IPS-20b (cell line): ENCODE data around the gene PIP4K2A.
"Not testable (repeated sequence)": the region's sequence is repeated elsewhere in the genome, so short reads cannot be mapped to it uniquely, and the experiment has no call there.

Experiments used
- H3K27ac ChIP-seq: one replicate; pipeline ENCODE4 v1.5.1; 2013; ENCODE audit warnings: low read length
- H3K27me3 ChIP-seq: 2 replicates; pipeline ENCODE4 v1.6.1; 2013; ENCODE audit warnings: mild to moderate bottlenecking, low read length, inconsistent platforms; ENCODE audit not compliant: insufficient read depth
- H3K36me3 ChIP-seq: 2 replicates; pipeline ENCODE4 v1.6.1; 2013; ENCODE audit warnings: low read depth, mild to moderate bottlenecking, inconsistent platforms, low read length, moderate library complexity; ENCODE audit not compliant: insufficient read depth
- H3K4me1 ChIP-seq: 2 replicates; pipeline ENCODE4 v1.6.1; 2013; ENCODE audit warnings: mild to moderate bottlenecking, control low read depth, inconsistent platforms, low read length, moderate library complexity; ENCODE audit not compliant: insufficient read depth
- H3K4me3 ChIP-seq: 2 replicates; pipeline ENCODE4 v1.5.1; 2013; ENCODE audit warnings: mild to moderate bottlenecking, low read length, inconsistent platforms
- H3K9ac ChIP-seq: 2 replicates; pipeline ENCODE4 v1.6.1; 2013; ENCODE audit warnings: low read depth, mild to moderate bottlenecking, inconsistent platforms, low read length, moderate library complexity
- H3K9me3 ChIP-seq: 2 replicates; pipeline ENCODE4 v1.6.1; 2013; ENCODE audit warnings: mild to moderate bottlenecking, low read depth, low read length, inconsistent platforms; ENCODE audit not compliant: insufficient read depth

Gene PIP4K2A

DNA sequence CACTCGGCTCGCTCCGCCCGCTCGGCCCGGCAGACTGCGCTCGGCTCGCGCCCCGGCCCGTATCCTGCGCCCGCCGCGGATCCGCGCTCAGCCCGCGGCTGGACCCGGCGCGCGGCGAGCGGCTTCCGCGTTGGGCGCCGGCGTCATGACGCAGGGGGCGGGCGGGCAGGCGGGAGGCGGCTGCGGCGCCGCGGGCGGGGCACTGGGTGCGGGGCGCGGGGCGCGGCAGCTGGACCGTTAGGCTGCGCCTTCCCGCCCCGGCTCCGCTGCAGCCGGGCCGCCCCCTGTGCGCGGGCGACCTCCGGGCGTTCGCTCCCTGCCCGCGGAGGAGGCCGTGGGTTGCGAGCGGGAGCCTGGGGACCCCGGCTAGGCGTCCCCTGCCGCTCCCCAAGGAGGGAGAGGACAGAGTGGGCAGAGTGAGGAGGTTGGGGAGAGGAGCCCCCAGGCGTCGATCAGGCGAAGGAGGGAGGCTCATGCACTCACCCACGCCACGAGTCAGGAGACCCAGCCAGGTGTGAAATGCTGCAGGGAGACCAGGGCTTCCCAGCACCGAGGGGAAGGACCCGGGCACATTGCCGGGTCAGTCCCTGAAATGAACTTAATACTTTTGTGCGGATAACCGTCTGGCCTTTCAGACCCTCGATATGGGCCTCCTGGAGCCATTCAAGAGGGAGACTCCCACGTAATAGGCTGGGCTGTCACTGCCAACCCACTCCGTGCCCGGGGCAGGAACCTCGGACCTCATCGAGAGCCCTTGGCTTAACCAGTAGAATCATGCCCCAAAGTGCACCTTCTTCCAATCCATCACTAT is at the start of gene PIP4K2A:
TSS of gene PIP4K2A (minus strand) at position 100 of the 811 bp plus-strand sequence. CDS start 252 bp downstream, outside the sequence.
- Histone ChIP-seq H3K4me1 (peaks cover 13% of the 10 kb centered on the region; the same call in 1 of the 2 replicates), H3K27me3 (peaks cover 29% of the 10 kb centered on the region), H3K36me3 (no peaks in the 10 kb centered on the region), H3K9me3 (no peaks in the 10 kb centered on the region), H3K9ac (peak within 1 kb of the TSS; percentile 80; the same call in 1 of the 2 replicates), H3K27ac (no peak within 1 kb of the TSS), H3K4me3 (peak within 1 kb of the TSS; percentile 88)

DNA sequence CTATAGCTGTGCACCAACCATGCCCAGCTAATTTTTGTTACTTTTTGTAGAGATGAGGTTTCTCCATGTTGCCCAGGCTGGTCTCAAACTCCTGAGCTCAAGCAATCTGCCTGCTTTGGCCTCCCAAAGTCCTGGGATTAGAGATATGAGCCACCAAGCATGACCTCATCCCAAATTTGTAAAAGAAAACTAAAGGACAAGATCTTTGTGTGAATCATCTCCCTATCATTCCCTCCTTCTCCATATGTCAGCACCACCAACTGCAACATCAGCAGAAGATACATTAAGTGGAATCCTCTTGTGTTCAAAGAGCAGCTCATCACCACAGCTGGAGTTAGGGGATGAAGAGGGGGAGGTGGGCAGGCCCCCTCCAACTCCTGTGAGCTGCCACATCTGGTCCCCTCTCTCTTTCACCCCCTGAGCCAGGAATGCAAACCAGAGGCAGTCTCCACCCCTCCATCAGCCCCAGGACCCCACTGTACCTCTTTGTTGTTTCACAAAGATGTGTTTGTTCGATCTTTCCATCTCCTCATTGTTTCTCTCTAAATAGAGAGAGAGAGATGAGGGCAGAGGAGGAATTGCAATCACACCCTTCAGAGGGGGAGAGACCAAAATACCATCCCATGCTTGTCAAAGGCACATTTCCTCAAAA is 47.3 kb upstream of the PIP4K2A start:
- no peaks in the 10 kb centered on the region for H3K4me1 ChIP-seq
- no peaks in the 10 kb centered on the region for H3K27me3 ChIP-seq
- H3K9ac ChIP-seq = no peak overlapping the region
- no peak overlapping the region for H3K27ac ChIP-seq
- H3K4me3 ChIP-seq = no peak overlapping the region
- no peaks in the 10 kb centered on the region for H3K9me3 ChIP-seq
- no peaks in the 10 kb centered on the region for H3K36me3 ChIP-seq

DNA sequence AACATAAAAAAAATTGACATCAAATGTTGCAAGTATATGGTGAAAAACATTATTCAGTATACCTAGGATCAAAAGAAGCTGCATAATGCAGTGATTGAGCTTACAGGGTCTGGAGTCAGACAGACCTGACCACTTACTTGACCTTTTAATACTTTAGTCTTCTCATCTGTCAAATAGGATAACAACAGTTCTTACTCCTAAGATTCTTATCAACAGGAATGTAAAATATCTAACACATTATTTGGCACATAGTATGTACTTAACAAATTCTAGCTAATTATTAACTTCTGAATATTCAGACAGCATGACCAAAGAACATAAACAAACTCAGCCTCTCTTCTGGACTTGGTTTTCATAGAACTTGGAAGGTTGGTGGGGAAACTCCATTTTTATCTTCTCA is 45.6 kb upstream of the PIP4K2A start:
- Histone ChIP-seq H3K27me3 (no peaks in the 10 kb centered on the region), H3K4me3 (no peak overlapping the region), H3K4me1 (no peaks in the 10 kb centered on the region), H3K36me3 (no peaks in the 10 kb centered on the region), H3K27ac (no peak overlapping the region), H3K9me3 (no peaks in the 10 kb centered on the region), H3K9ac (no peak overlapping the region)

DNA sequence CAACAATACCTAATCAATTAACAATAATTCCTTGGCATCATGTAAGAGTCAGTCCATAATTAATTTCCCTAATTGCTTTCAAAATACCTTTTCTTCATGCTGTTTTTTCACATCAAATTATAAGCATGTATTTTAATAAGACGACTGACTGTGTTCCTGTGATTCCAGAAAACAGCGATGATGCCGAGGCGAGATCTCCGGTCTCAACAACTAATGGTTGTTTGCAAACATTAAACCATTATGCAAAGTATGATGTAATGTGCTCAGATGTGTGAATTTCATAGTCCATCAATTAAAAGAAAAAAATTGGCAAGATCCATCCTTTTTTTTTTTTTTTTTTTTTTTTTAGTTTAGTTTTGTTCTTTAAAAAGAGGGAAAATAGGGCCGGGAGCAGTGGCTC is 44.5 kb upstream of the PIP4K2A start:
- no peaks in the 10 kb centered on the region for H3K36me3 ChIP-seq
- no peak overlapping the region for H3K27ac ChIP-seq
- no peak overlapping the region for H3K9ac ChIP-seq
- no peaks in the 10 kb centered on the region for H3K4me1 ChIP-seq
- H3K27me3 ChIP-seq = no peaks in the 10 kb centered on the region
- H3K4me3 ChIP-seq = no peak overlapping the region
- H3K9me3 ChIP-seq = no peaks in the 10 kb centered on the region

DNA sequence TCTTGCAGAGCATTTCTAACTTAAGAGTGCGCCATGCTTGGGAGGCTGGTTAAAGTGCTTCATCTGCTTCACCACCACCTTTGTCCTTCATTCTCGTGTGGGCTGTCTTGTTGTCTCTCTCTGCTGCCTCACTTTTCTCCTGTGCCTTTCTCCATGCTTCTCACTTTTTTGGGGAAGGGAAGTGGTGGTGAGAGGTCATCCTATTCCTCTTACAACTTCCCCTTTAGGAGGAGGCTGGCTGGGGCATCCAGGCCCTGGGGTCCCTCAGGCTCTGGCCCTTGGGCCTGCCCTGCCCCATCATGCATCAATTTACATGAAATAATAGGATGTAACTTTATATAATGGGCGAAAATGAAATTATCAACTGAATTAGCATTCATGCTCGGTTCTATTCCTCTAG is 39.9 kb upstream of the PIP4K2A start:
- Histone ChIP-seq H3K9ac (no peak overlapping the region), H3K9me3 (no peaks in the 10 kb centered on the region), H3K27ac (no peak overlapping the region), H3K4me3 (no peak overlapping the region), H3K27me3 (no peaks in the 10 kb centered on the region), H3K4me1 (no peaks in the 10 kb centered on the region), H3K36me3 (no peaks in the 10 kb centered on the region)

GRCh38 chr10:22753786-22754185 is 39.4 kb upstream of the PIP4K2A start:
- H3K27ac ChIP-seq = no peak overlapping the region
- no peaks in the 10 kb centered on the region for H3K4me1 ChIP-seq
- no peak overlapping the region for H3K4me3 ChIP-seq
- no peaks in the 10 kb centered on the region for H3K9me3 ChIP-seq
- H3K27me3 ChIP-seq = no peaks in the 10 kb centered on the region
- no peaks in the 10 kb centered on the region for H3K36me3 ChIP-seq
- no peak overlapping the region for H3K9ac ChIP-seq

- H3K4me1 ChIP-seq = no peaks in the 10 kb centered on the region
- no peak overlapping the region for H3K4me3 ChIP-seq
- H3K27me3 ChIP-seq = no peaks in the 10 kb centered on the region
- no peaks in the 10 kb centered on the region for H3K9me3 ChIP-seq
- H3K9ac ChIP-seq = no peak overlapping the region
- H3K27ac ChIP-seq = no peak overlapping the region
- H3K36me3 ChIP-seq = no peaks in the 10 kb centered on the region
These were observed 38.0 kb upstream of the PIP4K2A start for GRCh38 chr10:22752272-22752889.

DNA sequence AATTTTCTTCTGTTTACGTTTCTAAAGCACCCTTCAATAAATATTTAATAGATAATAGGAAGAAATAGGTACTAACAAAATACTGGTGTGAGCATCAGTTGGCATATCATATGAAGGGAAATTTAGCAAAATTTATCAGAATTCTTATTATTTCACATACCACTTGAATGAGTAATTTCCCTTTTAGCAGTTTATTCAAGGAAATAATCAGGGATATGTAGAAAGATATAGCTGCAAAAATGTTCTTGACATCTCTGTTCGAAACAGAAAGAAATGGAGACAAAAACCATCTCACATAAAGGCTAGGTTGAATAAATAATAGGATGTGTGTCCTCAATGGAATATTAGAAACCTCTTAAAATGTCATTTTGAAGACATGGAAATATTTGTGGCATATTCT is 35.8 kb upstream of the PIP4K2A start:
- no peak overlapping the region for H3K9ac ChIP-seq
- H3K4me1 ChIP-seq = no peaks in the 10 kb centered on the region
- no peak overlapping the region for H3K4me3 ChIP-seq
- no peaks in the 10 kb centered on the region for H3K27me3 ChIP-seq
- no peaks in the 10 kb centered on the region for H3K36me3 ChIP-seq
- no peak overlapping the region for H3K27ac ChIP-seq
- no peaks in the 10 kb centered on the region for H3K9me3 ChIP-seq

DNA sequence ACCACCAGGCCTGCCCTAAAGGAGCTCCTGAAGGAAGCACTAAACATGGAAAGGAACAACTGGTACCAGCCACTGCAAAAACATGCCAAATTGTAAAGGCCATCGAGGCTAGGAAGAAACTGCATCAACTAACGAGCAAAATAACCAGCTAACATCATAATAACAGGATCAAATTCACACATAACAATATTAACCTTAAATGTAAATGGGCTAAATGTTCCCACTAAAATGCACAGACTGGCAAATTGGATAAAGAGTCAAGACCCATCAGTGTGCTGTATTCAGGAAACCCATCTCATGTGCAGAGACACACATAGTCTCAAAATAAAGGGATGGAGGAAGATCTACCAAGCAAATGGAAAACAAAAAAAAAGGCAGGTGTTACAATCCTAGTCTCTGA is 30.5 kb upstream of the PIP4K2A start:
- not testable (repeated sequence) for H3K9me3 ChIP-seq, H3K36me3 ChIP-seq, H3K27me3 ChIP-seq, H3K27ac ChIP-seq, H3K4me3 ChIP-seq, H3K4me1 ChIP-seq, H3K9ac ChIP-seq

DNA sequence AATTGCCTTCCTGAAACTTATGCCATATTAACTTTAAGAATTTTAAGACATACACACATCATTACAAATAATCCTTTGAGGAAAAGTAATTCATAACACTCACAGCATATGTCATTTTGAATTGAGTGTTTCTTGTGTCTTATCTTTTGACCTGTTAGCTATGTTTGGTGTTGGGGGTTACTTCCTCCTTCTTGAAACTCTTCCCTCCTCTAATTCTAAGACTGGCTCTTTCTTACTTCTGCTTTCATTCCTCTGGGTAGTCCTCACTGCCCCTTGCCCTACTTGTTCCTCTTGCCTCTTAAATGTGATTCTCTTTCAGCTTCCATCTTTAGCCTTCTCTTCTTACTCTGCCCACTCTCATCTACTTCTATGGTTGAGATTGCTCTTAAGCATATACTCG is 28.3 kb upstream of the PIP4K2A start:
- no peak overlapping the region for H3K27ac ChIP-seq
- H3K36me3 ChIP-seq = no peaks in the 10 kb centered on the region
- no peaks in the 10 kb centered on the region for H3K27me3 ChIP-seq
- H3K4me3 ChIP-seq = no peak overlapping the region
- H3K9ac ChIP-seq = no peak overlapping the region
- H3K9me3 ChIP-seq = no peaks in the 10 kb centered on the region
- no peaks in the 10 kb centered on the region for H3K4me1 ChIP-seq

DNA sequence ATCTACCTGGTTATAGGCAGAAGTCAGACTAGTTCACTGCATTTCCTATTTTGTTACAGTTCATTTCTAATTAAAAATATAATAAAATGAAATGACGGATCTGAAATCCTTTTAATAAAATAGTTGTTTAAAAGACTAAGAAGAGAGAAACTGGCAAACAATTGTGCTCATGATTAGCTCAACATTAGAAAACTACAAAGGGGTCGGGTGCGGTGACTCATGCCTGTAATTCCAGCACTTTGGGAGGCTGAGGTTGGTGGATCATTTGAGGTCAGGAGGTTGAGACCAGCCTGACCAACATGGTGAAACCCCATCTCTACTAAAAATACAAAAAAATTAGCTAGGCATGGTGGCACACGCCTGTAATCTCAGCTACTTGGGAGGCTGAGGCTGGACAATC is 27.3 kb upstream of the PIP4K2A start:
- not testable (repeated sequence) for H3K4me3 ChIP-seq, H3K27me3 ChIP-seq, H3K9ac ChIP-seq, H3K9me3 ChIP-seq, H3K36me3 ChIP-seq, H3K4me1 ChIP-seq, H3K27ac ChIP-seq

- H3K4me3 ChIP-seq = no peak overlapping the region
- no peaks in the 10 kb centered on the region for H3K9me3 ChIP-seq
- H3K9ac ChIP-seq = no peak overlapping the region
- H3K27ac ChIP-seq = no peak overlapping the region
- H3K36me3 ChIP-seq = no peaks in the 10 kb centered on the region
- H3K27me3 ChIP-seq = no peaks in the 10 kb centered on the region
- H3K4me1 ChIP-seq = no peaks in the 10 kb centered on the region
These were observed 25.8 kb upstream of the PIP4K2A start for GRCh38 chr10:22740180-22740579.
